Measurements from ENCODE around the gene ERBB4.

ERBB4 gene

DNA sequence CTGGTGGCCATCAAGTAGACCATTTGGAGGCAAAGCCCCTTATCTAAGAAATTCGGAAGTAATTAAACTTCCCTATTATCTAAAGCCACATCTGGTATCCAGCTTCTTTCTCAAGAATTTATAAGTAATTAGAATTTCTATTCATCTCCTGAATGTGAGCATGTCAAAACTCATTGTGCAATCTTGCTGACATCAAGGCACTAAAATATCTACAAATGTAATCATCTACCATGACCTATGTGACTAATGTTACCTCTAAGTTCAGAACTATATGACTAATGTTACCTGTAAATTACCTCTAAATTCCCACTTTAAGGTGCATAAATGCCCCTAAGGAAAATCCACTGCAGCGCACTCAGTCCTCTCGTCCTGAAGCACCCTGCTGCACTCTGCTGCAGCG is 1209.2 kb downstream of the ERBB4 start:
- no peak overlapping the region for H3K4me3 ChIP-seq (ENCODE audit: low read depth, low read length)
- no peak for DNase-seq (ENCODE audit: low read depth)
- TF ChIP-seq, protein P1, sequence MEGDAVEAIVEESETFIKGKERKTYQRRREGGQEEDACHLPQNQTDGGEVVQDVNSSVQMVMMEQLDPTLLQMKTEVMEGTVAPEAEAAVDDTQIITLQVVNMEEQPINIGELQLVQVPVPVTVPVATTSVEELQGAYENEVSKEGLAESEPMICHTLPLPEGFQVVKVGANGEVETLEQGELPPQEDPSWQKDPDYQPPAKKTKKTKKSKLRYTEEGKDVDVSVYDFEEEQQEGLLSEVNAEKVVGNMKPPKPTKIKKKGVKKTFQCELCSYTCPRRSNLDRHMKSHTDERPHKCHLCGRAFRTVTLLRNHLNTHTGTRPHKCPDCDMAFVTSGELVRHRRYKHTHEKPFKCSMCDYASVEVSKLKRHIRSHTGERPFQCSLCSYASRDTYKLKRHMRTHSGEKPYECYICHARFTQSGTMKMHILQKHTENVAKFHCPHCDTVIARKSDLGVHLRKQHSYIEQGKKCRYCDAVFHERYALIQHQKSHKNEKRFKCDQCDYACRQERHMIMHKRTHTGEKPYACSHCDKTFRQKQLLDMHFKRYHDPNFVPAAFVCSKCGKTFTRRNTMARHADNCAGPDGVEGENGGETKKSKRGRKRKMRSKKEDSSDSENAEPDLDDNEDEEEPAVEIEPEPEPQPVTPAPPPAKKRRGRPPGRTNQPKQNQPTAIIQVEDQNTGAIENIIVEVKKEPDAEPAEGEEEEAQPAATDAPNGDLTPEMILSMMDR (conservative IDR thresholded peaks at IDR 0.05; ENCODE audit: low read depth, low read length), result no peak

DNA sequence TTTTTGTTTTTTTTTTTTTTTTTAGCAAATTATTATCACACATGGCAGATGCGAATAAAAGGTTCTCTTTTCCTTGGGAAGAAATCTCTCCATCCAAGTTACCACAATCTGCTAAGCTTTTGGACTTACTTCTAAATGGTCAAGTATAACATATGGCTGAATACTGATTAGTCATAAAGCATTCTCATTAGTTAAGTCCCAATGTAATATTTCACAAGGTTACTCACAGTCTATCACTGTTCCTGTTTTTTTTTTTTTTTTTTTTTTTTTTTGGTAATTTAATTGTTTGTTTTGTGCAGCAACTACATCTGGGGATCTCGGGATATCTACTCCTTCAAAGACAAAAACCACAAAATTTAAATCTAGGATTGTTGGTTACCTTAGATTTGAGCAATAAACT is 1210.5 kb downstream of the ERBB4 start:
- no peak overlapping the region for H3K4me3 ChIP-seq (ENCODE audit: low read depth, low read length)
- no peak for DNase-seq (ENCODE audit: low read depth)
- TF ChIP-seq, protein P1 (conservative IDR thresholded peaks at IDR 0.05; ENCODE audit: low read depth, low read length), result no peak

Measured in choroid plexus epithelial cell (primary cell).